ENCODE results near the gene HMG20A.

HMG20A gene

DNA sequence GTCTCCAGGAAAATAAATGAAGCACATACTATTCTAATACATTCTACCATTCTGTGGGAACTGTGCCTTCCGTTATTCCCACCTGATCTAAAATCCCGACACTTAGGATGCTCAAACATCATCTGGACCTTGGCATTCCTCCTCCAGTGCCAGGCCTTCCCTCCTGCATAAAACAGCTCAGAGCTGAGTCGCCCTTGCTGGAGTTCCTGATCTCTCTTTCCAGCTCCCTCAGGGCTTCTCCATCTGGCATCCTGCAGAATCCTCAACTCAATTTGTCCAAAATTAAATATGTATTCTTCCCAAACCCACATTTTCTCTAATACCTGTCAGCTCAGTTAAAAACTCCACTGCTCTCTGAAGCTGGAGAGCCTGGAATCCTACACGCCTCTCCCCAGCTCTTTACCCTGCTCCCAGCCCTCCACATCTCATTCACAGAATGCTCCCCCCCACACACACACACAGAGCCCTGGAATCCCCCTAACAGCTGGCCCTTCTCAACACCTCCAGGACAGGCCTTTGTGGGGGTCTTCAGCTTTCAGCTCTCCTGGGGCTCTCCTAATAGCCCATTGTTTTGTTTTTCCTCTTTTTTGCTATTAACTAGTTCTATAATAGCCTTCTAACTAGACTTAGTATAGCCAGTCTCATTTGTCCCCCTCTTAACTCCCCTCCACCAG, 78.5 kb downstream of the HMG20A start:
- H3K27ac Mint-ChIP-seq, result peak overlapping the region; percentile 93 to 98 (median 97)
- TF ChIP-seq CTCF (IDR thresholded peaks at IDR 0.05; ENCODE audit: unreplicated experiment in 3 of 3), result no peak
- peaks cover 73% of the 10 kb centered on the region for H3K4me1 Mint-ChIP-seq
- peak overlapping the region; percentile 4 to 60 (median 33) for H3K4me3 Mint-ChIP-seq
- no peaks in the 10 kb centered on the region for H3K27me3 Mint-ChIP-seq (ENCODE audit: low read depth)
- no peaks in the 10 kb centered on the region for H3K36me3 Mint-ChIP-seq (ENCODE audit: low read depth)
- no peaks in the 10 kb centered on the region for H3K9me3 Mint-ChIP-seq

GRCh38 chr15:77500989-77501388, 80.3 kb downstream of the HMG20A start:
- no peak overlapping the region for H3K4me3 Mint-ChIP-seq
- TF ChIP-seq CTCF (IDR thresholded peaks at IDR 0.05; ENCODE audit: unreplicated experiment in 3 of 3), result no peak
- H3K36me3 Mint-ChIP-seq (ENCODE audit: low read depth), result no peaks in the 10 kb centered on the region
- H3K4me1 Mint-ChIP-seq, result peaks cover 66% of the 10 kb centered on the region
- H3K27ac Mint-ChIP-seq, result peak overlapping the region; percentile 76 to 79 (median 77)
- H3K27me3 Mint-ChIP-seq (ENCODE audit: low read depth), result no peaks in the 10 kb centered on the region
- no peaks in the 10 kb centered on the region for H3K9me3 Mint-ChIP-seq

DNA sequence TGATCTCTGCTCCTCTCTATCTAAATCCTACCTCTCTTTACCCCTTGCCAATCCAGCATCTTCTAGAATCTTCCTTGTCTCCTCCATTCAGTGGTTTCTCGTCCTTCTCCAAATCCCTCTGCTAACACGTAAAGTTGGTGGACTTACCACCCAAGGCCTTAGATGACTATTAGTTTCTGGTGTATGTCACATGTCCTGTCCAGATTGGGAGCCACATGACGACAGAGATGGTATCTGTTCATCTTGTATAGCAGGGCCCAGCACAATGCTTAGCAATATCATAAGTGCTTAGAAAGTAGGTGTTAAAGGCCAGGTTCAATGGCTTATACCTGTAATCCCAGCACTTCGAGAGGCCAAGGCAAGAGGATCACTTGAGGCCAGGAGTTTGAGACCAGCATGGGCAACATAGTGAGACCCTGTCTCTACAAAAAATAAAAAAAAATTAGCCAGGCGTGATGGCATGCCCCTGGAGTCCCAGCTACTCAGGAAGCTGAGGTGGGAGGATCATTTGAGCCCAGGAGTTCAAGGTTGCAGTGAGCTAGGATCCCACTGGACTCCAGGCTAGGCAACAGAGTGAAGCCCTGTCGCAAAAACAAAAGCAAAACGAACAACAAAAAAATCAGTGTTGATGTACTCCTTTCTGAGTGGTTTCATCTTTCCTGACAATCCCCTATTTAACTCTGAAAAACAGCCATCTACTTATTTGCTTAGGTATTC, 81.8 kb downstream of the HMG20A start:
- no peak for TF ChIP-seq CTCF (IDR thresholded peaks at IDR 0.05; ENCODE audit: unreplicated experiment in 3 of 3)
- H3K4me3 Mint-ChIP-seq, result no peak overlapping the region
- H3K36me3 Mint-ChIP-seq (ENCODE audit: low read depth), result no peaks in the 10 kb centered on the region
- H3K27me3 Mint-ChIP-seq (ENCODE audit: low read depth), result no peaks in the 10 kb centered on the region
- no peaks in the 10 kb centered on the region for H3K9me3 Mint-ChIP-seq
- H3K4me1 Mint-ChIP-seq, result peaks cover 66% of the 10 kb centered on the region
- H3K27ac Mint-ChIP-seq, result no peak overlapping the region

- no peak for TF ChIP-seq CTCF (IDR thresholded peaks at IDR 0.05; ENCODE audit: unreplicated experiment in 3 of 3)
- no peak overlapping the region for H3K27ac Mint-ChIP-seq
- no peaks in the 10 kb centered on the region for H3K27me3 Mint-ChIP-seq (ENCODE audit: low read depth)
- H3K4me3 Mint-ChIP-seq, result no peak overlapping the region
- H3K9me3 Mint-ChIP-seq, result no peaks in the 10 kb centered on the region
- H3K36me3 Mint-ChIP-seq (ENCODE audit: low read depth), result no peaks in the 10 kb centered on the region
- peaks cover 66% of the 10 kb centered on the region for H3K4me1 Mint-ChIP-seq
Observed at GRCh38 chr15:77503240-77503639, 82.6 kb downstream of the HMG20A start.

GRCh38 chr15:77503764-77504163, 83.1 kb downstream of the HMG20A start:
- Mint-ChIP-seq H3K36me3 (ENCODE audit: low read depth) (no peaks in the 10 kb centered on the region), H3K27ac (peak overlapping the region in 2 of 3 experiments; percentile 55 to 62), H3K4me3 (no peak overlapping the region), H3K9me3 (no peaks in the 10 kb centered on the region), H3K4me1 (peaks cover 66% of the 10 kb centered on the region), H3K27me3 (ENCODE audit: low read depth) (no peaks in the 10 kb centered on the region)
- TF ChIP-seq CTCF (IDR thresholded peaks at IDR 0.05; ENCODE audit: unreplicated experiment in 3 of 3), result no peak

Data from nephron (organoid).